Ovary (tissue), 3 donors: ENCODE data around the gene LRRC56.

Experiments used
- EP300 ChIP-seq: sonication (generic); formaldehyde crosslinking; IDR thresholded peaks from one replicate; pipeline ENCODE4 v1.6.1; 2017; ENCODE audit warnings: antibody characterized with exemption
- POLR2A ChIP-seq: fragments of 450-650 bp; IDR thresholded peaks from one replicate; pipeline ENCODE4 v1.6.1; 2017; ENCODE audit warnings: antibody characterized with exemption, mild to moderate bottlenecking, moderate library complexity
- TF ChIP-seq, protein P1 (sequence below), 3 donors: fragments of 450-650 bp in 2 of 3; fragments of 200-600 bp in 1 of 3; IDR thresholded peaks; one replicate each; pipeline versions ENCODE4 v1.5.1 to v1.8.0; 2016 to 2022; ENCODE audit warnings: antibody characterized with exemption in 3 of 3, mild to moderate bottlenecking in 1 of 3
- donor health status: DM: no; HTN: no; CAD: no.

DNA sequence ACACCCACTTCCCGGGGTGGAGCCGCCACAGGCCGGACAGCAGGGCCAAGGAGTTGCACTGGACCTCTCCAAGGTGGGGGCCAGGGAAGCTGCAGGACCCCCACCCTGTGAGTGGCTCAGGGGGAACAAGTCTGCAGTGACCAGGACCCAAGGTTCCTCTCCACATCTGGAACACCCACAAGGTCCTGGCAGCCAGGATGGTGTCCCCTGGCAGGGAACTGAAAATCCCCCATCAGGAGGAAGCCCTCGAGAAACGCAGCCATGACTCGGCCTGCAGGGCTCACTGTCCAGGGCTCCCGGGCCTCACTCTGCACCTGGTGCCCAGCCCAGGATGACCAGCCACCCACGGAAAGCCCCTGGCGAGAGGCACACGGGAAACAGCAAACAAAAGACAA, 41.8 kb upstream of the LRRC56 start:
- TF ChIP-seq, protein P1, sequence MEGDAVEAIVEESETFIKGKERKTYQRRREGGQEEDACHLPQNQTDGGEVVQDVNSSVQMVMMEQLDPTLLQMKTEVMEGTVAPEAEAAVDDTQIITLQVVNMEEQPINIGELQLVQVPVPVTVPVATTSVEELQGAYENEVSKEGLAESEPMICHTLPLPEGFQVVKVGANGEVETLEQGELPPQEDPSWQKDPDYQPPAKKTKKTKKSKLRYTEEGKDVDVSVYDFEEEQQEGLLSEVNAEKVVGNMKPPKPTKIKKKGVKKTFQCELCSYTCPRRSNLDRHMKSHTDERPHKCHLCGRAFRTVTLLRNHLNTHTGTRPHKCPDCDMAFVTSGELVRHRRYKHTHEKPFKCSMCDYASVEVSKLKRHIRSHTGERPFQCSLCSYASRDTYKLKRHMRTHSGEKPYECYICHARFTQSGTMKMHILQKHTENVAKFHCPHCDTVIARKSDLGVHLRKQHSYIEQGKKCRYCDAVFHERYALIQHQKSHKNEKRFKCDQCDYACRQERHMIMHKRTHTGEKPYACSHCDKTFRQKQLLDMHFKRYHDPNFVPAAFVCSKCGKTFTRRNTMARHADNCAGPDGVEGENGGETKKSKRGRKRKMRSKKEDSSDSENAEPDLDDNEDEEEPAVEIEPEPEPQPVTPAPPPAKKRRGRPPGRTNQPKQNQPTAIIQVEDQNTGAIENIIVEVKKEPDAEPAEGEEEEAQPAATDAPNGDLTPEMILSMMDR (IDR thresholded peaks at IDR 0.05) = no peak
- no peak for TF ChIP-seq POLR2A
- no peak for TF ChIP-seq EP300
